GM23338 (cell line): ENCODE results near the gene NANOGP8. TPM values are rescaled to one million over a fixed set of nuclear protein-coding genes. Genes with fewer than 3 reads are reported as not detected.
A peak's percentile ranks its signal among the peaks of the same experiment; 100 is the strongest.

Source experiments
- ATAC-seq: fragments of 200-7000 bp; cut with Tn5 transposase; 3 replicates; pipeline ENCODE4 v1.9.1; 2020
- DNase-seq: peaks from one replicate; pipeline ENCODE4 v3.0.0-alpha.2; 2015; ENCODE audit warnings: low spot score
- H2AFZ ChIP-seq: fragments of 200-600 bp; sonication (generic); 2 replicates; pipeline ENCODE4 v1.8.0; 2016; ENCODE audit warnings: antibody characterized with exemption, mild to moderate bottlenecking, moderate library complexity
- H3F3A ChIP-seq: fragments of 200-600 bp; sonication (generic); replicated peaks from 2 replicates; pipeline ENCODE4 v1.8.0; 2017; ENCODE audit warnings: antibody characterized with exemption, mixed run types, low read depth
- H3K27ac ChIP-seq: fragments of 200-600 bp; sonication (generic); 2 replicates; pipeline ENCODE4 v1.6.1; 2016; ENCODE audit warnings: low read depth
- H3K27me3 ChIP-seq: fragments of 200-600 bp; sonication (generic); 2 replicates; pipeline ENCODE4 v1.8.0; 2016; ENCODE audit warnings: mild to moderate bottlenecking, mixed run types, moderate library complexity; ENCODE audit not compliant: insufficient read depth
- H3K36me3 ChIP-seq: fragments of 200-600 bp; sonication (generic); 2 replicates; pipeline ENCODE4 v1.8.0; 2016; ENCODE audit warnings: mild to moderate bottlenecking; ENCODE audit not compliant: insufficient read depth
- H3K4me1 ChIP-seq: fragments of 200-600 bp; sonication (generic); 2 replicates; pipeline ENCODE4 v1.8.0; 2016; ENCODE audit warnings: mild to moderate bottlenecking, moderate library complexity; ENCODE audit not compliant: insufficient read depth
- H3K4me2 ChIP-seq: fragments of 200-600 bp; sonication (generic); 2 replicates; pipeline ENCODE4 v1.7.1; 2017; ENCODE audit warnings: mixed run types
- H3K4me3 ChIP-seq: fragments of 200-600 bp; sonication (generic); 2 replicates; pipeline ENCODE4 v1.6.1; 2016; ENCODE audit warnings: mixed run types
- H3K79me2 ChIP-seq: fragments of 200-600 bp; sonication (generic); replicated peaks from 2 replicates; pipeline ENCODE4 v1.8.0; 2017; ENCODE audit warnings: mild to moderate bottlenecking; ENCODE audit not compliant: insufficient read depth
- H3K9me2 ChIP-seq: fragments of 200-600 bp; sonication (generic); 2 replicates; pipeline ENCODE4 v1.8.0; 2017; ENCODE audit not compliant: insufficient read depth
- H4K20me1 ChIP-seq: fragments of 200-600 bp; sonication (generic); replicated peaks from 2 replicates; pipeline ENCODE4 v1.8.0; 2017; ENCODE audit warnings: mild to moderate bottlenecking; ENCODE audit not compliant: insufficient read depth
- H3K27ac Mint-ChIP-seq: 2 replicates; pipeline ENCODE4 v1.8.0; 2020; ENCODE audit warnings: inconsistent platforms, mild to moderate bottlenecking, moderate library complexity, mixed read lengths
- H3K27me3 Mint-ChIP-seq: 3 replicates; pipeline ENCODE4 v1.8.0; 2022; ENCODE audit warnings: low read depth, mild to moderate bottlenecking, moderate library complexity, mixed read lengths, inconsistent platforms; ENCODE audit not compliant: insufficient read depth, poor library complexity
- H3K36me3 Mint-ChIP-seq: 3 replicates; pipeline ENCODE4 v1.8.0; 2021; ENCODE audit warnings: low read depth, mild to moderate bottlenecking, inconsistent platforms, moderate library complexity, mixed read lengths
- H3K4me1 Mint-ChIP-seq: 3 replicates; pipeline ENCODE4 v1.8.0; 2020; ENCODE audit warnings: mild to moderate bottlenecking, inconsistent platforms, mixed read lengths
- H3K4me3 Mint-ChIP-seq: 3 replicates; pipeline ENCODE4 v1.8.0; 2021; ENCODE audit warnings: moderate library complexity, mild to moderate bottlenecking, inconsistent platforms, mixed read lengths
- H3K9me3 Mint-ChIP-seq: 3 replicates; pipeline ENCODE4 v1.8.0; 2020; ENCODE audit warnings: moderate library complexity, mild to moderate bottlenecking, inconsistent platforms, mixed read lengths
- CTCF ChIP-seq, 2 experiments: fragments of 200-600 bp in 1 of 2; sonication (generic) in 1 of 2; conservative IDR thresholded peaks; 2 replicates each; pipeline versions ENCODE4 v1.5.1 to v1.6.1; 2016 to 2017; ENCODE audit warnings: antibody characterized with exemption in 2 of 2, low read depth in 2 of 2, mild to moderate bottlenecking in 2 of 2, moderate library complexity in 1 of 2
- EZH2phosphoT487 ChIP-seq: fragments of 200-600 bp; sonication (generic); IDR thresholded peaks from one replicate; pipeline ENCODE4 v1.8.1; 2018; ENCODE audit warnings: antibody characterized with exemption; ENCODE audit not compliant: unreplicated experiment
- JUNB ChIP-seq: IDR thresholded peaks from one replicate; pipeline ENCODE4 v1.6.1; 2016; ENCODE audit warnings: antibody characterized with exemption; ENCODE audit not compliant: unreplicated experiment
- NANOG ChIP-seq: IDR thresholded peaks from 2 replicates; pipeline ENCODE4 v1.6.1; 2016; ENCODE audit warnings: antibody characterized with exemption, borderline replicate concordance
- POLR2AphosphoS5 ChIP-seq: IDR thresholded peaks from 2 replicates; pipeline ENCODE4 v1.6.1; 2016; ENCODE audit warnings: antibody characterized with exemption, low read depth
- REST ChIP-seq: IDR thresholded peaks from one replicate; pipeline ENCODE4 v1.6.1; 2018; ENCODE audit warnings: antibody characterized with exemption; ENCODE audit not compliant: unreplicated experiment
- ZNF114 ChIP-seq: fragments of 250-450 bp; sonication (Bioruptor Pico); IDR thresholded peaks from 2 replicates; pipeline ENCODE4 v1.5.0; 2020; ENCODE audit warnings: mild to moderate bottlenecking, moderate library complexity
- polyA plus RNA-seq: library from polyadenylated mRNA; unstranded; fragments of >200 nt; fragmentation: Nextera tagmentation; extraction: Ambion mirVana; gene quantifications from 2 replicates; pipeline ENCODE4 v1.2.1, GENCODE V29; 2016
- total RNA-seq: library from RNA; depleted of rRNA; stranded (reverse); fragments of >200 nt; shearing (Covaris generic); gene quantifications from 2 replicates; pipeline ENCODE4 v1.2.3, GENCODE V29; 2014

The NANOGP8 gene
- total and polyA plus RNA-seq, 2 experiments from 2014 or later: 8.5 to 53.4 TPM

GRCh38 chr15:35064576-35065190 is 20.4 kb downstream of the NANOGP8 start (continued):
- TF ChIP-seq CTCF (conservative IDR thresholded peaks at IDR 0.05; ENCODE audit: low read depth in 2 of 2): no peak
- TF ChIP-seq NANOG: no peak
- no peak for TF ChIP-seq EZH2phosphoT487
- no peak for TF ChIP-seq REST

GRCh38 chr15:35062738-35063099 is 22.4 kb downstream of the NANOGP8 start:
- Histone ChIP-seq H3K79me2 (no peaks in the 10 kb centered on the region), H3K4me2 (peak overlapping the region; percentile 72; the same call in 1 of the 2 replicates), H3K4me1 (peaks cover 66% of the 10 kb centered on the region), H3K36me3 (no peaks in the 10 kb centered on the region), H3K27ac (peak overlapping the region; percentile 95), H3K27me3 (no peaks in the 10 kb centered on the region), H3K9me2 (no peaks in the 10 kb centered on the region), H3K4me3 (no peak overlapping the region), H2AFZ (no peak overlapping the region), H3F3A (peaks cover 8% of the 10 kb centered on the region; the same call in 1 of the 2 replicates), H4K20me1 (no peaks in the 10 kb centered on the region)
- Mint-ChIP-seq H3K27ac (peak overlapping the region; percentile 93), H3K4me1 (peaks cover 61% of the 10 kb centered on the region), H3K36me3 (peaks cover 7% of the 10 kb centered on the region), H3K9me3 (peaks cover 4% of the 10 kb centered on the region; the same call in 1 of the 3 replicates), H3K4me3 (no peak overlapping the region), H3K27me3 (peaks cover 8% of the 10 kb centered on the region)
- DNase-seq: no peak
- ATAC-seq: no peak
- TF ChIP-seq CTCF (conservative IDR thresholded peaks at IDR 0.05; ENCODE audit: low read depth in 2 of 2) (no peak), POLR2AphosphoS5 (no peak), ZNF114 (CRISPR knock-in tag) (no peak), REST (no peak), JUNB (no peak)
